ENCODE results near the gene TEDC1.

TEDC1 gene

DNA sequence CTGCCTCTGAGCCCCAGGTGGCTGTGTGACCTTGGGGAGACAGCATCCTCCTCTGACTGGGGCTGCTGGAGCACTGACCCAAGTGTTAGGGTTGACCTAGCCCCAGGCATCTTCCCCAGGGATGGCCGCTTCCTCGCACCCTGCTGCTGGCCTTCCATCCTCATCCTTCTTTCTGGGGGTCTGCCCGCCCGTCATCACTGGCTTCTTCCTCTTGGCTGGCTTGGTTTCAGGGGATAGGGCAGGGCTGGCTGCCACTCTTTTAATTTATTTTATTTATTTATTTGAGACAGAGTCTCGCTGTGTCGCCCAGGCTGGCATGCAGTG is 3.5 kb downstream of the TEDC1 start:
- TF ChIP-seq, protein P1, sequence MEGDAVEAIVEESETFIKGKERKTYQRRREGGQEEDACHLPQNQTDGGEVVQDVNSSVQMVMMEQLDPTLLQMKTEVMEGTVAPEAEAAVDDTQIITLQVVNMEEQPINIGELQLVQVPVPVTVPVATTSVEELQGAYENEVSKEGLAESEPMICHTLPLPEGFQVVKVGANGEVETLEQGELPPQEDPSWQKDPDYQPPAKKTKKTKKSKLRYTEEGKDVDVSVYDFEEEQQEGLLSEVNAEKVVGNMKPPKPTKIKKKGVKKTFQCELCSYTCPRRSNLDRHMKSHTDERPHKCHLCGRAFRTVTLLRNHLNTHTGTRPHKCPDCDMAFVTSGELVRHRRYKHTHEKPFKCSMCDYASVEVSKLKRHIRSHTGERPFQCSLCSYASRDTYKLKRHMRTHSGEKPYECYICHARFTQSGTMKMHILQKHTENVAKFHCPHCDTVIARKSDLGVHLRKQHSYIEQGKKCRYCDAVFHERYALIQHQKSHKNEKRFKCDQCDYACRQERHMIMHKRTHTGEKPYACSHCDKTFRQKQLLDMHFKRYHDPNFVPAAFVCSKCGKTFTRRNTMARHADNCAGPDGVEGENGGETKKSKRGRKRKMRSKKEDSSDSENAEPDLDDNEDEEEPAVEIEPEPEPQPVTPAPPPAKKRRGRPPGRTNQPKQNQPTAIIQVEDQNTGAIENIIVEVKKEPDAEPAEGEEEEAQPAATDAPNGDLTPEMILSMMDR (conservative IDR thresholded peaks at IDR 0.05; ENCODE audit: low read length): no peak
- no peak for DNase-seq (ENCODE audit: low read depth)
- H3K4me3 ChIP-seq (ENCODE audit: low read length): no peak overlapping the region

GRCh38 chr14:105495101-105495989 is 4.3 kb downstream of the TEDC1 start:
- TF ChIP-seq, protein P1 (conservative IDR thresholded peaks at IDR 0.05; ENCODE audit: low read length): no peak
- DNase-seq (ENCODE audit: low read depth): no peak

DNA sequence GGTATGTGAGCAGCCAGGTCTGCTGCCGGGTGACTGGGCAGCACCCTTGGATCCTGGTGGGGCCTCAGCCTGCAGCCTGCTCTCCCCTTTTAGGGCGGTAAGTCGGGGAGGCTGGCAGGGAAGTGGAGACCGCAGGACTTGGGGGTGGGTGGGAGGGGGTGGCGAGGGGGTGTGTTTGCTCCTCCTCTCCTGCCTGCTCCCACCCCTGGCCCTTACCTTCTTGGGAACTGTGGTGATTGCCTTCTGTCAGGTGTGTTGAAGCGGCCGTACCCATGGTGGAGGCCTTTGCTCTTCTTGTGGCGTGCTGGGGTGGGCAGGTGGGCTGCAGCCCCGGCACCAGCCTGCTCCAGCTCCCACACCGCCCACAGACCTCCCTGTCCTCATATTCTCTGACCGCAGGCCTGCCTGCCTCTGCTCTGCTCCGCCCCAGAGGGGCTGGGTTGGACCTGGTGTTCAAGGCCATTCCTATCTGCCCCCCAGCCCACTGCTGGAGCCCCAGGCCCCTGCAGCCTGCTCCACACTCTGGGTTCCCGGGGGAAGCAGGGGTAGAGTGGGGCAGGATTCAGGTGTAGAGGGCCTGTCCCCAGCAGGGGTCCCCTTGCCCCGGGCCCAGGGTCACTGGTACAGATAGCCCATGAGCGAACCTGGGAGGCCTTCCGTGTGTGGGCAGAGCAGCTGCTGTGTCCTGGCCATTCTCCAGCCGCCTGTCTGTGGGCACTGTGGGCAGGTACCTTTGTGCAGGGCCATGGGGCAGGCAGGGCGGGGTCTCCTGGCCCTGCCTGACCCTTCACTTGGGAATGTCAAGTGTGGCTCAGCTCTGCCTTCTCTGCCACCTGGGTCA is 5.2 kb downstream of the TEDC1 start:
- H3K4me3 ChIP-seq (ENCODE audit: low read length): no peak overlapping the region
- no peak for DNase-seq (ENCODE audit: low read depth)
- TF ChIP-seq, protein P1 (conservative IDR thresholded peaks at IDR 0.05; ENCODE audit: low read length): no peak

More at GRCh38 chr14:105495101-105495989, 4.3 kb downstream of the TEDC1 start:
- no peak overlapping the region for H3K4me3 ChIP-seq (ENCODE audit: low read length)

GRCh38 chr14:105496831-105497591 is 6.0 kb downstream of the TEDC1 start:
- H3K4me3 ChIP-seq (ENCODE audit: low read length): no peak overlapping the region
- DNase-seq (ENCODE audit: low read depth): no peak
- TF ChIP-seq, protein P1 (conservative IDR thresholded peaks at IDR 0.05; ENCODE audit: low read length): no peak

DNA sequence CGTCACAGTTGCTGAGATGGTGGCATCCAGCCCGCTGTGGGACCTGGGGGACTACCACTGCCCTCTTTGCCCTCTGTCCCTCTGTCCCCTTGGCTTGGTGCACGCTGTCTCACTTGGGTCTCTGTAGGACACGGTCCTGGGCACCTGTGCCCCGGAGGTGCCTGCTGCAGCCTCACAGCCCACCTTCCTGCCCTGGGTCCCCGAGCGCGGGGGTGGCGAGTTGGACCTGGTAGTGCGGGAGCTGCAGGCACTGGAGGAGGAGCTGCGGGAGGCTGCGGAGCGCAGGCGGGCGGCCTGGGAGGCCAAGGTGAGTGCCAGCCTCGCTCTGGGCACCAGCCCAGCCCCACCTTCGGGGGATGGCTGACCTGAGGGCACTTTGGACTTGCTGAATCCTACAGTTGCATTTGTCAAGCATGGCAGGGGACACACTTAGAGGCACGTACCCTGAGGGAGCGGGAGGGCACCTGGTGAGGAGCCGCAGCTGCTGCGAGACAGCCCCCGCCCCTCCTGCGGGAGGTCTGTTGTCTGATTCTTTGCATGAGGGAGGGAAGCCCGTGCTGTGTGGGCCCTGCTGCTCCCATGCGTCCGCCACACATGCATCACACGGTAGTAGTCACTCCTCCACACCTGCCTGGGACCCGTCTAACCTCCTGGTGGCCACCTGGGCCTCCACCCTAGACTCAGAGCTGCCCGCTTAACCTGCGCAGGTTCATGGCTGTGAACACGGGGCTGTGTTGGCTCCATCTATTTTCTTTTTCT is 6.8 kb downstream of the TEDC1 start:
- DNase-seq (ENCODE audit: low read depth): no peak

More for the DNA sequence above, 6.8 kb downstream of the TEDC1 start:
- TF ChIP-seq, protein P1 (conservative IDR thresholded peaks at IDR 0.05; ENCODE audit: low read length): no peak
- no peak overlapping the region for H3K4me3 ChIP-seq (ENCODE audit: low read length)
